GM18511 (cell line): ENCODE data around the gene PRKAG2.

Experiments used
- ATAC-seq: cut with Tn5 transposase; IDR thresholded peaks from one replicate; pipeline ENCODE4 v1.9.1; 2021; ENCODE audit warnings: mild to moderate bottlenecking, moderate library complexity; ENCODE audit not compliant: unreplicated experiment

PRKAG2 gene

GRCh38 chr7:151684408-151685175 is 192.3 kb downstream of the PRKAG2 start:
- ATAC-seq = no peak

- ATAC-seq = no peak
Measured at GRCh38 chr7:151683615-151684407, 193.1 kb downstream of the PRKAG2 start.

- no peak for ATAC-seq
Measured at GRCh38 chr7:151682831-151683614, 193.9 kb downstream of the PRKAG2 start.

GRCh38 chr7:151681726-151682125 is 195.2 kb downstream of the PRKAG2 start:
- ATAC-seq = no peak

GRCh38 chr7:151680810-151681209 is 196.1 kb downstream of the PRKAG2 start:
- ATAC-seq = no peak

- ATAC-seq = no peak
Measured at GRCh38 chr7:151679881-151680612, 196.9 kb downstream of the PRKAG2 start.

GRCh38 chr7:151679071-151679708 is 197.7 kb downstream of the PRKAG2 start:
- ATAC-seq = no peak

- ATAC-seq = no peak
Measured at GRCh38 chr7:151678227-151678604, 198.7 kb downstream of the PRKAG2 start.

- no peak for ATAC-seq
Measured at GRCh38 chr7:151677581-151678226, 199.2 kb downstream of the PRKAG2 start.

- no peak for ATAC-seq
Measured at GRCh38 chr7:151676759-151677158, 200.2 kb downstream of the PRKAG2 start.

GRCh38 chr7:151675196-151675920 is 201.6 kb downstream of the PRKAG2 start:
- no peak for ATAC-seq

GRCh38 chr7:151674161-151674920 is 202.6 kb downstream of the PRKAG2 start:
- ATAC-seq = no peak

- ATAC-seq = no peak
Measured at GRCh38 chr7:151673216-151673615, 203.7 kb downstream of the PRKAG2 start.

- no peak for ATAC-seq
Measured at GRCh38 chr7:151672716-151673115, 204.2 kb downstream of the PRKAG2 start.

GRCh38 chr7:151671514-151671913 is 205.4 kb downstream of the PRKAG2 start:
- ATAC-seq = no peak

GRCh38 chr7:151669762-151670161 is 207.2 kb downstream of the PRKAG2 start:
- ATAC-seq = no peak

GRCh38 chr7:151666886-151667285 is 210.0 kb downstream of the PRKAG2 start:
- ATAC-seq = no peak

GRCh38 chr7:151665368-151665767 is 211.5 kb downstream of the PRKAG2 start:
- ATAC-seq = no peak
